ENCODE data around the gene CDCA4. TPM values are rescaled to one million over a fixed set of nuclear protein-coding genes. Genes with fewer than 3 reads are reported as not detected.
A peak's percentile ranks its signal among the peaks of the same experiment; 100 is the strongest.

CDCA4 gene
- polyA plus RNA-seq, 2 of the 4 experiments (the other 2 are of a cell fraction), result 24.2 to 26.9 TPM

DNA sequence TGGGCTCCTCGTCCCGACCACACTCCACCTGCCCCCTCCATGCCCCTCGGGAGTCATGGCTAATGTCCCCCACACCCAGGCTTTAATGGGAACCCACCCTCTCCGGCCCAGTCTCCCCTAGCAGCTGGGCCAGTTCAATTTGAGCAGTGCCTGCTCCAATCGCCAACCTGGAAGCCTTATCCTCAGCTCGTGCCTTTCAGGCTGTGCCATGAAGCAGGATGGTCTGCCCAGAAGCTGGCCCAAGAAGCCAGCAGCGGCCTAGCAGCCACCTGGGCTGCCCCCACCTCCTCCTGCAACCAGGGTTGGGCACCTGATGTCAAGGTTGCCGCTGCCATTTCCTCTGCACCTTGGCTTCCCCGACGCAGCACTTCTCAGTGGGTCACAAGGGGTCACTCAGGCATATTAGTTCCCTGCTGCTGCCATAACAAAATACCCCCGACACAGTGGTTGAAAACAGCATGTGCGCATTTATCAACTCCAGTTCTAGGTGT lies 37.6 kb downstream of the CDCA4 start:
- CTCF ChIA-PET, result interaction anchor here (0.9 to 5.7 kb wide), 8 partner anchors 8 to 61 kb away, joined by 3 to 74 read pairs (median 5); no protein-coding TSS in a partner anchor
- Histone ChIP-seq H3K4me1 (peaks cover 41% of the 10 kb centered on the region), H3K4me3 (no peak overlapping the region), H3K4me2 (no peak overlapping the region), H3K9me3 (no peaks in the 10 kb centered on the region), H3K27ac (peak overlapping the region; percentile 35 to 97; a peak in 4 of 6 replicates)
- no peak for ATAC-seq
- DNase-seq (ENCODE audit: low read depth in 1 of 2, low spot score in 1 of 2), result no peak
- POLR2A ChIA-PET, result no interaction called here
- WGBS (ENCODE audit: missing lambda C conversion rate), result 86% methylated on average over 12 of the region's 12 CpGs
- TF ChIP-seq CHD2 (IDR thresholded peaks at IDR 0.05; ENCODE audit: low read length, partially characterized antibody) (no peak), TP53 (CRISPR knock-in tag; IDR thresholded peaks at IDR 0.05) (no peak)
- no peak for FAIRE-seq

DNA sequence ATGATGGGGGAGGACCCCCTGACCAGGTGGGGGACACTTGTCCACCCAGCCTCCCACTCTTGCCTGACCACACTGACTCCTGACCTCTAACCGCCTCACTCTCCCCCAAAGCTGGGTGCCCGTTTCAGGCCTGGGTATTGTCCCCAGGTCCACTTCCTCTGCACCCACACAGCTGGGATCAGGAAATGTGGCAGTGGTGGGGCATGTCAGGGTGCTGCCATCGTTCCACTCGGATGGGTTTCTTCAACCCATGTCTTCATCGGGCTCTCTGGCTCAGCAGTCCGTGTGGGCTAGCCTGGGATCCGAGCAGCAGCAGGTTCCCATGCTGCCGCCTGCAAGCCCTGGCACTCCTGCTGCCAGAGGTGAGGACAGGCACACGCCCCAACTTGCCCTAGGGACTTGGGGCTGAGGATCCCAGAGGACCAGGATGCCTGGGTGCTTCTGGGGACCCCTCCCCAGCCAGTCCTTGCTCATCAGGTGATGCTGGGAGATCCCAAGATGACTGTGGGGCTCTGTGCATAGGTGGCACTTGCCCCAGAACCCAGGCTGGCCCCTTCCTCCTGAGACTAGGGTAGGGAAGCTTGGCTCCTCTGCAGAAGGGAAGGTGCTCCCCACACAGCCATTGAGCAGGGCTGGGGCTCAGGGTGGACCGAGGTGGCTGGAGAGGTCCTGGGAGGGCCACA lies 38.2 kb downstream of the CDCA4 start:
- Histone ChIP-seq H3K27ac (peak overlapping the region; percentile 35 to 97; a peak in 4 of 6 replicates), H3K4me3 (no peak overlapping the region), H3K4me2 (no peak overlapping the region), H3K4me1 (peaks cover 41% of the 10 kb centered on the region), H3K9me3 (no peaks in the 10 kb centered on the region)
- no peak for ATAC-seq
- DNase-seq (ENCODE audit: low read depth in 1 of 2, low spot score in 1 of 2), result no peak
- ChIA-PET POLR2A (no interaction called here), CTCF (interaction anchor here (1.8 to 5.7 kb wide), 4 partner anchors 7 to 104 kb away, joined by 5 to 74 read pairs (median 26); no protein-coding TSS in a partner anchor)
- WGBS (ENCODE audit: missing lambda C conversion rate), result 91% methylated on average over 10 of the region's 10 CpGs
- no peak for FAIRE-seq
- TF ChIP-seq GATA3 (IDR thresholded peaks at IDR 0.05; ENCODE audit: borderline replicate concordance) (no peak), EHMT2 (IDR thresholded peaks at IDR 0.05; ENCODE audit: low read depth) (no peak), SMC3 (IDR thresholded peaks at IDR 0.05) (no peak), ATOH8 (CRISPR knock-in tag; IDR thresholded peaks at IDR 0.05; ENCODE audit: low read depth) (no peak), REST (IDR thresholded peaks at IDR 0.05) (no peak), RAD21 (conservative IDR thresholded peaks at IDR 0.05 in 1 of 2, IDR thresholded peaks at IDR 0.05 in 1 of 2) (no peak), TFCP2L1 (CRISPR knock-in tag; IDR thresholded peaks at IDR 0.05) (no peak), ESRRA (IDR thresholded peaks at IDR 0.05; ENCODE audit: borderline replicate concordance, low read length) (no peak), NPAS2 (CRISPR knock-in tag; IDR thresholded peaks at IDR 0.05; ENCODE audit: borderline replicate concordance) (no peak), HOXB5 (CRISPR knock-in tag; IDR thresholded peaks at IDR 0.05) (no peak), MAFK (IDR thresholded peaks at IDR 0.05; ENCODE audit: partially characterized antibody) (no peak), KDM1A (IDR thresholded peaks at IDR 0.05; ENCODE audit: low read depth) (no peak)

GRCh38 chr14:104981699-104982541 lies 39.0 kb downstream of the CDCA4 start:
- POLR2A ChIA-PET, result interaction anchor here (2.2 kb wide), 1 partner anchor 39 kb away, joined by 8 read pairs; the partner anchor contains the start of gene CDCA4
- CTCF ChIA-PET, result interaction anchor here (0.6 to 5.7 kb wide), 5 partner anchors 12 to 105 kb away, joined by 3 to 74 read pairs (median 6); no protein-coding TSS in a partner anchor
- ATAC-seq (no peak), DNase-seq (ENCODE audit: low read depth in 1 of 2, low spot score in 1 of 2) (no peak), FAIRE-seq (no peak)
- WGBS (ENCODE audit: missing lambda C conversion rate), result 87% methylated on average over 12 of the region's 17 CpGs
- Histone ChIP-seq H3K9me3 (no peaks in the 10 kb centered on the region), H3K4me3 (no peak overlapping the region), H3K4me1 (peaks cover 40% of the 10 kb centered on the region), H3K27ac (peak overlapping the region; percentile 21 to 97; a peak in 4 of 6 replicates), H3K4me2 (no peak overlapping the region)
- TF ChIP-seq SREBF2 (IDR thresholded peaks at IDR 0.05) (no peak), NPAS2 (CRISPR knock-in tag; IDR thresholded peaks at IDR 0.05; ENCODE audit: borderline replicate concordance) (no peak), FOSL2 (IDR thresholded peaks at IDR 0.05) (no peak), FOSL2 (CRISPR knock-in tag; IDR thresholded peaks at IDR 0.05) (no peak), BHLHE40 (IDR thresholded peaks at IDR 0.05; ENCODE audit: low read depth, low read length) (no peak), HDAC2 (IDR thresholded peaks at IDR 0.05) (no peak), FOXS1 (CRISPR knock-in tag; IDR thresholded peaks at IDR 0.05) (no peak), CEBPB (IDR thresholded peaks at IDR 0.05) (no peak), EHF (CRISPR knock-in tag; IDR thresholded peaks at IDR 0.05) (no peak), HOXB13 (CRISPR knock-in tag; IDR thresholded peaks at IDR 0.05; ENCODE audit: low read depth) (no peak), MYC (IDR thresholded peaks at IDR 0.05; ENCODE audit: borderline replicate concordance, low read length) (no peak), RARB (CRISPR knock-in tag; IDR thresholded peaks at IDR 0.05) (no peak), TFCP2L1 (CRISPR knock-in tag; IDR thresholded peaks at IDR 0.05) (no peak), RCOR1 (IDR thresholded peaks at IDR 0.05; ENCODE audit: low read depth, low read length) (no peak), ZC3H11A (IDR thresholded peaks at IDR 0.05) (no peak), TP53 (CRISPR knock-in tag; IDR thresholded peaks at IDR 0.05) (no peak), CBX2 (IDR thresholded peaks at IDR 0.05; ENCODE audit: borderline replicate concordance, low read depth) (no peak), FOSB (CRISPR knock-in tag; IDR thresholded peaks at IDR 0.05) (no peak), EHMT2 (IDR thresholded peaks at IDR 0.05; ENCODE audit: low read depth) (no peak)

All from A549 (cell line).